ENCODE data around the gene CNIH2.

The CNIH2 gene

GRCh38 chr11:66292543-66293332, 14.8 kb downstream of the CNIH2 start:
- TF ChIP-seq, protein P1, sequence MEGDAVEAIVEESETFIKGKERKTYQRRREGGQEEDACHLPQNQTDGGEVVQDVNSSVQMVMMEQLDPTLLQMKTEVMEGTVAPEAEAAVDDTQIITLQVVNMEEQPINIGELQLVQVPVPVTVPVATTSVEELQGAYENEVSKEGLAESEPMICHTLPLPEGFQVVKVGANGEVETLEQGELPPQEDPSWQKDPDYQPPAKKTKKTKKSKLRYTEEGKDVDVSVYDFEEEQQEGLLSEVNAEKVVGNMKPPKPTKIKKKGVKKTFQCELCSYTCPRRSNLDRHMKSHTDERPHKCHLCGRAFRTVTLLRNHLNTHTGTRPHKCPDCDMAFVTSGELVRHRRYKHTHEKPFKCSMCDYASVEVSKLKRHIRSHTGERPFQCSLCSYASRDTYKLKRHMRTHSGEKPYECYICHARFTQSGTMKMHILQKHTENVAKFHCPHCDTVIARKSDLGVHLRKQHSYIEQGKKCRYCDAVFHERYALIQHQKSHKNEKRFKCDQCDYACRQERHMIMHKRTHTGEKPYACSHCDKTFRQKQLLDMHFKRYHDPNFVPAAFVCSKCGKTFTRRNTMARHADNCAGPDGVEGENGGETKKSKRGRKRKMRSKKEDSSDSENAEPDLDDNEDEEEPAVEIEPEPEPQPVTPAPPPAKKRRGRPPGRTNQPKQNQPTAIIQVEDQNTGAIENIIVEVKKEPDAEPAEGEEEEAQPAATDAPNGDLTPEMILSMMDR (IDR thresholded peaks at IDR 0.05; ENCODE audit: low read depth, low read length): no peak
- no peak for DNase-seq (ENCODE audit: low read depth, low spot score)
- in situ Hi-C loops (cut with HindIII; ENCODE audit: low sequenced_read_pairs): no loop called here
- H3K4me3 ChIP-seq (ENCODE audit: low read depth, low read length): no peak overlapping the region

GRCh38 chr11:66293352-66293751, 15.4 kb downstream of the CNIH2 start:
- TF ChIP-seq, protein P1 (IDR thresholded peaks at IDR 0.05; ENCODE audit: low read depth, low read length): no peak
- no peak overlapping the region for H3K4me3 ChIP-seq (ENCODE audit: low read depth, low read length)
- no peak for DNase-seq (ENCODE audit: low read depth, low spot score)
- in situ Hi-C loops (cut with HindIII; ENCODE audit: low sequenced_read_pairs): no loop called here

GRCh38 chr11:66293777-66294625, 16.0 kb downstream of the CNIH2 start:
- TF ChIP-seq, protein P1 (IDR thresholded peaks at IDR 0.05; ENCODE audit: low read depth, low read length): no peak
- in situ Hi-C loops (cut with HindIII; ENCODE audit: low sequenced_read_pairs): no loop called here
- DNase-seq (ENCODE audit: low read depth, low spot score): no peak
- no peak overlapping the region for H3K4me3 ChIP-seq (ENCODE audit: low read depth, low read length)

DNA sequence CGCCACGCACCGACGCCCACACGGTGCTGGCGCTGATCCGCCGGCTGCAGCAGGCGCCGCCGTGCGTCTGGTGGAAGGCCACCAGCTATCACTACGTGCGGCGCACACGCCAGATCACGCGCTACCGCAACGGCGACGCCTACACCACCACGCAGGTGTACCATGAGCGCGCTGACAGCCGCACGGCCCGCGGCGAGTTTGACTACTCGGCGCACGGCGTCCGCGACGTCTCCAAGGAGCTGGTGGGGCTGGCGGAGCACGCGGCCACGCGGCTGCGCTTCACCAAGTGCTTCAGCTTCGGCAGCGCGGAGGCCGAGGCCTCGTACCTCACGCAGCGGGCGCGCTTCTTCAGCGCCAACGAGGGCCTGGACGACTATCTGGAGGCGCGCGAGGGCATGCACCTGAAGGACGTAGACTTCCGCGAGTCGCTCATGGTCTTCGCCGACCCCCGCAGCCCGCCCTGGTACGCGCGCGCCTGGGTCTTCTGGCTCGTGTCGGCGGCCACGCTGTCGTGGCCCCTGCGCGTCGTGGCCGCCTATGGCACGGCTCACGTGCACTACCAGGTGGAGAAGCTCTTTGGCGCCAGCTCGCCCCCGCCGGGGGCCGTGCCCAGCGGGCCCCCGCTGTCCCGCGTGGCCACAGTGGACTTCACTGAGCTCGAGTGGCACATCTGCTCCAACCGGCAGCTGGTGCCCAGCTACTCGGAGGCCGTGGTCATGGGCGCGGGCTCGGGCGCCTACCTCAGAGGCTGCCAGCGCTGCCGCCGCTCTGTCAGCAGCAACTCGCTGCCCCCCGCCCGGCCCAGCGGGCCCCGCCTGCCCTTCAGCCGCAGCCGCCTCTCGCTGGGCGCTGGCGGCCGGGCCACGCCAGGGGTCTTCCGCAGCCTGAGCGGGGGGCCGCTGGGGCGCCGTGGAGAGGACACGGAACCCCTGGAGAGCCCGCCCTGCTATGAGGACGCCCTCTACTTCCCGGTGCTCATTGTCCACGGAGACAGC, 16.9 kb downstream of the CNIH2 start:
- DNase-seq (ENCODE audit: low read depth, low spot score): no peak
- TF ChIP-seq, protein P1 (IDR thresholded peaks at IDR 0.05; ENCODE audit: low read depth, low read length): no peak
- no peak overlapping the region for H3K4me3 ChIP-seq (ENCODE audit: low read depth, low read length)
- in situ Hi-C loops (cut with HindIII; ENCODE audit: low sequenced_read_pairs): no loop called here

- H3K4me3 ChIP-seq (ENCODE audit: low read depth, low read length): no peak overlapping the region
- TF ChIP-seq, protein P1 (IDR thresholded peaks at IDR 0.05; ENCODE audit: low read depth, low read length): no peak
- in situ Hi-C loops (cut with HindIII; ENCODE audit: low sequenced_read_pairs): no loop called here
- no peak for DNase-seq (ENCODE audit: low read depth, low spot score)
Measured at GRCh38 chr11:66297610-66298009, 19.6 kb downstream of the CNIH2 start.

DNA sequence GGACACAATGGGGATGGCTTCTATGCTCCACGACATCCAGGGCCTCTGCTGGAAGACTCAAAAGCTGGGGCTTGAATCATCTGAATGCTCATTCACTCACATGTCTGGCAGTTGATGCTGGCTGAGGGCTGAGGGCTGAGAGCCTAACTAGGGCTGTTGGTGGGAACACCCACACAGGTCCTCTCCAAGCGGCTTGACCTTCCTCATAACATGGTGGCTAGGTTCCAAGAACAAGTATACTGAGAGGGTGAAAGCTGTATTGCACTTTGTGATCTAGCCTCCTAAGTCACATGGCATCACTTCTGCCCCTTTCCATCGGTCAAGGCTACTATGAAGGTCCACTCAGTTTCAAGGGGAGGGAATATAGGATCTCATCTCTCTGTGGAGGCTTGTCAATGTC, 21.2 kb downstream of the CNIH2 start:
- in situ Hi-C loops (cut with HindIII; ENCODE audit: low sequenced_read_pairs): no loop called here
- DNase-seq (ENCODE audit: low read depth, low spot score): no peak
- H3K4me3 ChIP-seq (ENCODE audit: low read depth, low read length): no peak overlapping the region
- TF ChIP-seq, protein P1 (IDR thresholded peaks at IDR 0.05; ENCODE audit: low read depth, low read length): no peak
